Kidney epithelial cell (primary cell): ENCODE data around the gene TP53RK. TPM values are rescaled to one million over a fixed set of nuclear protein-coding genes. Genes with fewer than 3 reads are reported as not detected.

Source experiments
- DNase-seq: peaks from one replicate; pipeline ENCODE4 v3.0.0-alpha.2; 2010; ENCODE audit warnings: low read depth
- H3K27me3 ChIP-seq: 2 replicates; pipeline ENCODE4 v1.6.0; 2011; ENCODE audit warnings: low read length; ENCODE audit not compliant: control insufficient read depth, insufficient read depth
- H3K36me3 ChIP-seq: 2 replicates; pipeline ENCODE4 v1.5.1; 2011; ENCODE audit warnings: low read length; ENCODE audit not compliant: control insufficient read depth, insufficient read depth
- H3K4me3 ChIP-seq: 2 replicates; pipeline ENCODE4 v1.5.1; 2011; ENCODE audit warnings: low read depth, mild to moderate bottlenecking, control low read depth, low read length
- total RNA-seq: library from RNA; depleted of rRNA; stranded (reverse); fragments of >200 nt; gene quantifications from 2 replicates; pipeline ENCODE4 v1.2.3, GENCODE V29; 2015
- TF ChIP-seq, protein P1 (sequence below): IDR thresholded peaks from 2 replicates; pipeline ENCODE4 v1.5.1; 2011; ENCODE audit warnings: mild to moderate bottlenecking, moderate library complexity, low read length, control low read depth, inconsistent platforms; ENCODE audit not compliant: insufficient read depth, poor library complexity, severe bottlenecking

Gene TP53RK
- total RNA-seq, 1 donor from 2014 or later, result 20.5 TPM

DNA sequence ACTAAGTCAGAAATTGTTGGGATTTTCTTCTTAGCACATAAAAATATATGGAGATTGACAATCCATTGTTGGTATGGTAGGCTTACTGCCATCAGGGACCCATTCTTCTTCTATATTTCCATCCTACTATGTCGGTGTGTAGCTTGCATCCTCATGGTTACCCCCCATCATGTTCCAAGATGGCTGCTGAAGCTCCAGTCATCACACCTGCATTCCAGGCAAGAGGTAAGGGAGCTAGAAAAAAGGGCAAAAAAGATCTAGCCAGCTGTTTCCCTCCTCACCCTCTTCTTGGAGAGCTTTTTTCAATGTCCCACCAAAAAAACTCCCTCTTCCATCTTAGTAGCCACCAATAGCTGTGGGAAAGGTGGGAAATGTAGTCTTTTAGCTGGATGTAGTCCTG, 33.8 kb upstream of the TP53RK start:
- no peaks in the 10 kb centered on the region for H3K36me3 ChIP-seq
- no peak for DNase-seq
- TF ChIP-seq, protein P1, sequence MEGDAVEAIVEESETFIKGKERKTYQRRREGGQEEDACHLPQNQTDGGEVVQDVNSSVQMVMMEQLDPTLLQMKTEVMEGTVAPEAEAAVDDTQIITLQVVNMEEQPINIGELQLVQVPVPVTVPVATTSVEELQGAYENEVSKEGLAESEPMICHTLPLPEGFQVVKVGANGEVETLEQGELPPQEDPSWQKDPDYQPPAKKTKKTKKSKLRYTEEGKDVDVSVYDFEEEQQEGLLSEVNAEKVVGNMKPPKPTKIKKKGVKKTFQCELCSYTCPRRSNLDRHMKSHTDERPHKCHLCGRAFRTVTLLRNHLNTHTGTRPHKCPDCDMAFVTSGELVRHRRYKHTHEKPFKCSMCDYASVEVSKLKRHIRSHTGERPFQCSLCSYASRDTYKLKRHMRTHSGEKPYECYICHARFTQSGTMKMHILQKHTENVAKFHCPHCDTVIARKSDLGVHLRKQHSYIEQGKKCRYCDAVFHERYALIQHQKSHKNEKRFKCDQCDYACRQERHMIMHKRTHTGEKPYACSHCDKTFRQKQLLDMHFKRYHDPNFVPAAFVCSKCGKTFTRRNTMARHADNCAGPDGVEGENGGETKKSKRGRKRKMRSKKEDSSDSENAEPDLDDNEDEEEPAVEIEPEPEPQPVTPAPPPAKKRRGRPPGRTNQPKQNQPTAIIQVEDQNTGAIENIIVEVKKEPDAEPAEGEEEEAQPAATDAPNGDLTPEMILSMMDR, result no peak
- H3K4me3 ChIP-seq, result no peak overlapping the region
- H3K27me3 ChIP-seq, result no peaks in the 10 kb centered on the region

DNA sequence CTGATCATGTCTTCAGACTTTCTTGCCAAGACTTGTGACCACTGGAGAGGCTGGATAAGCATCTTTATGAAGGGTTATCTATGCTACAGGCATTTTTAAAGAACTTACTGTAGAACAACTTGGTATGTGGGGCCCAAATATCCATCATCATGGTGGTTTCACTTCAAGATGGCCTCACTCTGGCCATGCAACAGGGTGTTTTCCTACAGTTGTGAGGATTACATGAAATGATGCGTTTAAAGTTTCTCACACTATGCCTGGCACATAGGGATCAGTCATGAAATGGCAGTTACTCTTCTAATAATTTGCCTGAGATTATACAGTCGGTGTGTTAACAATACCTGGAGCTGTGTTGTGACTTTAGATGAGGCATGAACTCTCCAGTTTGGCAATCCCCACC, 33.2 kb upstream of the TP53RK start:
- TF ChIP-seq, protein P1, result no peak
- H3K36me3 ChIP-seq, result no peaks in the 10 kb centered on the region
- no peaks in the 10 kb centered on the region for H3K27me3 ChIP-seq
- H3K4me3 ChIP-seq, result no peak overlapping the region
- DNase-seq, result no peak

DNA sequence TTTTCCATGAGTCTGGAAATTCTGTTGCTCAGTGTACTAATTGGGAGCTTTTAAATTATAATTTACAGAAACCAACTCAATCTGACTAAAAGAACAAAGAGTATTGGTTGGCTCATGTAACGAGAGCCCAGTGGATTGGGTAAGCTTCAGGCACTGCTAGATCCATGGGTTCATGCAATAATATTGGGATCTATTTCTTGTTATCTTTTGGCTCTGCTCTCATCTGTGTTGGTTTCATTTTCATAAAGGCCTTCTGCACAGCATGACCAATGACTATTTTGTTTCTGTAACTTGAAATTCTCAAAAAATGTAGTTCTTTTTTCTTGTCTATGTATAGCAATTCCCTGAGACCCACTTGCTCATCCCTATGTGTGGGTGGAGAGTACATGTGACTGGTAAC, 32.2 kb upstream of the TP53RK start:
- TF ChIP-seq, protein P1, result no peak
- DNase-seq, result no peak
- H3K27me3 ChIP-seq, result no peaks in the 10 kb centered on the region
- H3K36me3 ChIP-seq, result no peaks in the 10 kb centered on the region
- no peak overlapping the region for H3K4me3 ChIP-seq

DNA sequence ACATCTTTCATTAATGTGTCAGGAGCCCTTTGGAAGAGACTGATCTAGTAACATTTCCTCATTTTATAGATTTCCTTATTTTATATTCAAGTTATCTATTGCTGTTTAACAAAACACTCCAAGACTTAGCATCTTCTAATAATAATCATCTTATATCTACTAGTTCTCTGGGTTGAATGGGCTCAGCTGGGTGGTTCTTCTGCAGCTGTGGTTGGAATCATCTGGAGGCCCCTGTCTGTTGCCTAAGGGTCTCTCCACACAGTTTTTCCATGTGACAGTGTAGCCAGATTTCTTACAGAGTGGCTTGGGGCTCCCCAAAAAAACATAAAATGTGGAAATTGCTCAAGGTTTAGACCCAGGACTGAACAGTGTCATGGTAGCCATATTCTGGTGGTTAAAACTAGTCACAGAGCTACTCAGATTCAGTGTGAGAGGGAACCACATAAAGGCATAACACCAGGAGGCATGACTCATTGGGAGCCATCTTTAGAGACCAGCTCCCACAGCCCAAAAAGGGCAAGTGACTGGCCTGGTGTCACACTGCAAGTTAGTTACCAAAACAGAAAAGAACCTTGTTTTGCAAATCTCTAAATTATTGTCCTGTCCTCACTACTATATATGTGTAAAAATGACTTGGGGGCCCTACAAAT, 31.7 kb upstream of the TP53RK start:
- no peaks in the 10 kb centered on the region for H3K36me3 ChIP-seq
- no peak for DNase-seq
- TF ChIP-seq, protein P1, result no peak
- no peak overlapping the region for H3K4me3 ChIP-seq
- H3K27me3 ChIP-seq, result no peaks in the 10 kb centered on the region

DNA sequence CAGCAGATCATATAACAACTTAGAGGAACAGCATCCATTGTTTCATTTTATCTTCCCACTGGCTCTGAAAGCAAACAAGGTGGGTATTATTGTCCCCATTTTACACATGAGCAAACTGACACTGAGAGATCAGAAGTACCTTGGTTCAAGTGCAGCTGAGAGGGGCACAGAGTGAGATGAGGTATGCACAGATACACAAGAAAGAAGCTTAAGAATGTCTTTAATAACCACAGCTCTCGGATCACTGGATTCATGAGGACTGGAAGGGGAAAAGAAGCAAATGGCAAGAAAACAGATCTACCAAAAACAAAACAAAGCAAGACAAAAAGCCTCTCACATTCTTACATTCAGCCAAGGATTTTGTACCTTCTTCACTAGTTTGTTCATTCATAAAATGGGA, 30.8 kb upstream of the TP53RK start:
- DNase-seq, result no peak
- TF ChIP-seq, protein P1, result no peak
- H3K27me3 ChIP-seq, result no peaks in the 10 kb centered on the region
- no peaks in the 10 kb centered on the region for H3K36me3 ChIP-seq
- no peak overlapping the region for H3K4me3 ChIP-seq
